Ovary (tissue), 3 donors: Measurements from ENCODE around the gene CCDC27.

Source experiments
- CTCF ChIP-seq, 3 donors: fragments of 450-650 bp in 2 of 3; fragments of 200-600 bp in 1 of 3; IDR thresholded peaks; one replicate each; pipeline versions ENCODE4 v1.5.1 to v1.8.0; 2016 to 2022; ENCODE audit warnings: antibody characterized with exemption in 3 of 3, mild to moderate bottlenecking in 1 of 3
- POLR2A ChIP-seq: fragments of 450-650 bp; IDR thresholded peaks from one replicate; pipeline ENCODE4 v1.6.1; 2017; ENCODE audit warnings: antibody characterized with exemption, mild to moderate bottlenecking, moderate library complexity
- donor health status: DM: no; HTN: no; CAD: no.

GRCh38 chr1:3736131-3736561 is 16.1 kb upstream of the CCDC27 start:
- TF ChIP-seq CTCF (IDR thresholded peaks at IDR 0.05) (no peak), POLR2A (no peak)
